GM12892 (cell line): ENCODE data around the gene DNAJB13.

Source experiments
- POLR2A ChIP-seq: IDR thresholded peaks from 2 replicates; pipeline ENCODE4 v1.6.1; 2011; ENCODE audit warnings: low read depth, low read length, control low read depth
- POLR2AphosphoS5 ChIP-seq: IDR thresholded peaks from 2 replicates; pipeline ENCODE4 v1.6.1; 2011; ENCODE audit warnings: low read depth, low read length, control low read depth
- TAF1 ChIP-seq: IDR thresholded peaks from 2 replicates; pipeline ENCODE4 v1.6.1; 2011; ENCODE audit warnings: low read depth, mild to moderate bottlenecking, control low read depth, low read length, borderline replicate concordance

DNA sequence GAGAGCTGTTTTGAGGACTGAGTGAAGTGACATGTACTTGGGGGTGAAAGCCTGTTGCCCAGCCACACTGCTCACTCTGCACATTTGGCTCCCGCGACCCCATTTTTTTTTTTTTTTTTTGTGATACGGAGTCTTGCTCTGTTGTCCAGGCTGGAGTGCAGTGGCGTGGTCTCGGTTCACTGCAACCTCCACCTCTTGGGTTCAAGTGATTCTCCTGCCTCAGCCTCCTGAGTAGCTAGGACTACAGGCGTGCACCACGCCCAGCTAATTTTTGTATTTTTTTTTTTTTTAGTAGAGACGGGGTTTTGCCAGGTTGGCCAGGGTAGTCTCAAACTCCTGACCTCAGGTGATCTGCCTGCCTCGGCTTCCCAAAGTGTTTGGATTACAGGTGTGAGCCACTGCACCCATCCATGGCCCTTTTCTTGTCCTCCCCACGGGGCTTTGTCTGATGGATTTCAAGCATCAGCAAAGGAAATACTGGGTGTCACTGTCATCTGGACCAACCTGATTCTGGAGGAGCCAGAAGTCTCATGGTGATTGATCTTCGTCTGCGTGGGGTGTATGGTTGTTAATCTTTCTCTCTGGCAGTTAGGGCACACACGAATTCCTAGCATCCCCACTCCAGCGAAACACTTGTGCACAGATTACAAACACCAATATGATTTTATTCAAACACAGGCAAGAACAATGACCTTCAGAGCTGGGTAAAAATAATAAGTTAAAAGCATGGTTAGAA, 61.4 kb downstream of the DNAJB13 start:
- TF ChIP-seq TAF1 (no peak), POLR2A (no peak), POLR2AphosphoS5 (no peak)
